SK-N-SH treated with all-trans-retinoic acid at 6 μM for 48 hours (cell line): ENCODE results near the gene MTHFD1.

Source experiments
- ARNTL ChIP-seq: fragments of 450-650 bp; formaldehyde crosslinking; IDR thresholded peaks from 2 replicates; pipeline ENCODE4 v1.5.0; 2020; ENCODE audit warnings: low read depth, mild to moderate bottlenecking, moderate library complexity, borderline replicate concordance
- BACH2 ChIP-seq: fragments of 250-450 bp; sonication (Bioruptor Pico); IDR thresholded peaks from 2 replicates; pipeline ENCODE4 v1.9.0; 2021; ENCODE audit warnings: mild to moderate bottlenecking, borderline replicate concordance
- CSRNP3 ChIP-seq: fragments of 250-450 bp; sonication (Bioruptor Pico); IDR thresholded peaks from 2 replicates; pipeline ENCODE4 v1.5.1; 2021; ENCODE audit warnings: mild to moderate bottlenecking, moderate library complexity
- GLIS3 ChIP-seq: fragments of 250-450 bp; sonication (Bioruptor Pico); IDR thresholded peaks from 2 replicates; pipeline ENCODE4 v1.5.0; 2020; ENCODE audit warnings: mild to moderate bottlenecking, moderate library complexity
- PATZ1 ChIP-seq: fragments of 250-450 bp; sonication (Bioruptor Pico); IDR thresholded peaks from 2 replicates; pipeline ENCODE4 v1.8.0; 2020; ENCODE audit warnings: mild to moderate bottlenecking, moderate library complexity, borderline replicate concordance
- PPARA ChIP-seq: fragments of 250-450 bp; sonication (Bioruptor Pico); IDR thresholded peaks from 2 replicates; pipeline ENCODE4 v1.5.0; 2020; ENCODE audit warnings: mild to moderate bottlenecking, borderline replicate concordance
- TCF4 ChIP-seq: fragments of 250-450 bp; sonication (Bioruptor Pico); IDR thresholded peaks from 2 replicates; pipeline ENCODE4 v1.8.0; 2021; ENCODE audit warnings: mild to moderate bottlenecking, moderate library complexity, borderline replicate concordance
- TSHZ2 ChIP-seq: fragments of 250-450 bp; sonication (Bioruptor Pico); IDR thresholded peaks from 2 replicates; pipeline ENCODE4 v1.5.0; 2020; ENCODE audit warnings: mild to moderate bottlenecking, moderate library complexity
- ZFP3 ChIP-seq: fragments of 250-450 bp; sonication (Bioruptor Pico); IDR thresholded peaks from 2 replicates; pipeline ENCODE4 v1.5.0; 2020; ENCODE audit warnings: mild to moderate bottlenecking, moderate library complexity
- ZFP30 ChIP-seq: fragments of 450-650 bp; formaldehyde crosslinking; IDR thresholded peaks from 2 replicates; pipeline ENCODE4 v1.5.0; 2022; ENCODE audit warnings: mild to moderate bottlenecking, moderate library complexity
- ZNF70 ChIP-seq: fragments of 450-650 bp; formaldehyde crosslinking; IDR thresholded peaks from 2 replicates; pipeline ENCODE4 v1.5.0; 2020; ENCODE audit warnings: mild to moderate bottlenecking, moderate library complexity

- TF ChIP-seq PPARA (CRISPR knock-in tag): no peak
- TF ChIP-seq ARNTL: no peak
- TF ChIP-seq BACH2 (CRISPR knock-in tag): no peak
- TF ChIP-seq TSHZ2 (CRISPR knock-in tag): no peak
- no peak for TF ChIP-seq CSRNP3 (CRISPR knock-in tag)
- no peak for TF ChIP-seq GLIS3 (CRISPR knock-in tag)
- TF ChIP-seq PATZ1 (CRISPR knock-in tag): no peak
- TF ChIP-seq TCF4 (CRISPR knock-in tag): no peak
- TF ChIP-seq ZFP30: no peak
- TF ChIP-seq ZFP3: no peak
- TF ChIP-seq ZNF70: no peak
Observed at GRCh38 chr14:64500088-64500487, 111.9 kb downstream of the MTHFD1 start.
